Testis (tissue), 2 donors: ENCODE data around the gene DHDH.
"Not testable (repeated sequence)": the region's sequence is repeated elsewhere in the genome, so short reads cannot be mapped to it uniquely, and the experiment has no call there.

Experiments
- POLR2A ChIP-seq: fragments of 450-650 bp; IDR thresholded peaks from one replicate; pipeline ENCODE4 v1.6.1; 2017; ENCODE audit warnings: antibody characterized with exemption, mild to moderate bottlenecking, moderate library complexity
- TF ChIP-seq, protein P1 (sequence below), 3 experiments: fragments of 450-650 bp in 2 of 3; fragments of 200-600 bp in 1 of 3; sonication (generic) in 1 of 3; IDR thresholded peaks; one replicate each; pipeline ENCODE4 v1.5.1; 2016 to 2019; ENCODE audit warnings: antibody characterized with exemption in 3 of 3, mild to moderate bottlenecking in 2 of 3, moderate library complexity in 1 of 3

DNA sequence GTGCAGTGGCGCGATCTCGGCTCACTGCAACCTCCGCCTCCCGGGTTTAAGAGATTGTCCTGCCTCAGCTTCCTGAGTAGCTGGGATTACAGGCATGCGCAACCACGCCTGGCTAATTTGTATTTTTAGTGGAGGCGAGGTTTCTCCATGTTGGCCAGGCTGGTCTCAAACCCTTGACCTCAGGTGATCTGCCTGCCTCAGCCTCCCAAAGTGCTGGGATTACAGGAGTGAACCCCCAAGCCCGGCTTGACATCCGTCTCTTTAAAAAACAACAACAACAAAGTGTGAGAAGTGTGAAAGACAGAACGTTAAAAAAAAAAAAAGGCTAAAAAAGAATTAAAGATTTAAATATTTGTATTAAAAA, 34.1 kb upstream of the DHDH start:
- TF ChIP-seq, protein P1, sequence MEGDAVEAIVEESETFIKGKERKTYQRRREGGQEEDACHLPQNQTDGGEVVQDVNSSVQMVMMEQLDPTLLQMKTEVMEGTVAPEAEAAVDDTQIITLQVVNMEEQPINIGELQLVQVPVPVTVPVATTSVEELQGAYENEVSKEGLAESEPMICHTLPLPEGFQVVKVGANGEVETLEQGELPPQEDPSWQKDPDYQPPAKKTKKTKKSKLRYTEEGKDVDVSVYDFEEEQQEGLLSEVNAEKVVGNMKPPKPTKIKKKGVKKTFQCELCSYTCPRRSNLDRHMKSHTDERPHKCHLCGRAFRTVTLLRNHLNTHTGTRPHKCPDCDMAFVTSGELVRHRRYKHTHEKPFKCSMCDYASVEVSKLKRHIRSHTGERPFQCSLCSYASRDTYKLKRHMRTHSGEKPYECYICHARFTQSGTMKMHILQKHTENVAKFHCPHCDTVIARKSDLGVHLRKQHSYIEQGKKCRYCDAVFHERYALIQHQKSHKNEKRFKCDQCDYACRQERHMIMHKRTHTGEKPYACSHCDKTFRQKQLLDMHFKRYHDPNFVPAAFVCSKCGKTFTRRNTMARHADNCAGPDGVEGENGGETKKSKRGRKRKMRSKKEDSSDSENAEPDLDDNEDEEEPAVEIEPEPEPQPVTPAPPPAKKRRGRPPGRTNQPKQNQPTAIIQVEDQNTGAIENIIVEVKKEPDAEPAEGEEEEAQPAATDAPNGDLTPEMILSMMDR (IDR thresholded peaks at IDR 0.05): not testable (repeated sequence)
- TF ChIP-seq POLR2A: not testable (repeated sequence)
